GM13977 (cell line): ENCODE measurements around the gene FGGY.
"Not testable (repeated sequence)": the region's sequence is repeated elsewhere in the genome, so short reads cannot be mapped to it uniquely, and the experiment has no call there.

Experiments
- DNase-seq: peaks from one replicate; pipeline ENCODE4 v3.0.0; 2012; ENCODE audit warnings: low spot score
- CTCF ChIP-seq: IDR thresholded peaks from 2 replicates; pipeline ENCODE4 v1.5.1; 2012; ENCODE audit warnings: mild to moderate bottlenecking, control low read depth; ENCODE audit not compliant: insufficient read depth; ENCODE audit errors: extremely low read depth, missing control alignments
- in situ Hi-C: fragments of 300-500 bp; cut with MboI; formaldehyde crosslinking; loops from one replicate; pipeline ENCODE4 v1.12.0; 2022; ENCODE audit warnings: low sequenced_read_pairs, low pct_unique_long_range_greater_than_20kb, mixed read lengths, inconsistent platforms; ENCODE audit not compliant: unreplicated experiment

The FGGY gene

DNA sequence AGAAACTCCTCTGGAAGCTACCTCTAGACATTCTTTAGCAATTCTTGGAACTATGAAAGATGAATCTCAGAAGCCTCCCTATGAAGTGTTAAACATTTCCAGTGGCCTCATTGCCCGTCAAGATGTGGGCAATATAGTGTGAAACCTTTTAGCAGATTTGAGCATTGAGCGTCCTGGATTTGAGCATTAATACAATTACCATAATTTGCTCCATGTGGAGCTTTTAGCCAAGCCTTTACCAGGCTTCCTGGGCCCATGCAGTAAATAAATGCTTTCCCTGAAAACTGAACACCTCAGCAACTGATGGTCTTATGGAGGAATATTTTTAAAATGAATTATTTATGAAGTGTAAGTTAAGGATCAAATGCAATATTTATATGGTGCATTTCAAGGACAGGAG, 162.0 kb downstream of the FGGY start:
- TF ChIP-seq CTCF: no peak

GRCh38 chr1:59462942-59463341, 166.0 kb downstream of the FGGY start:
- in situ Hi-C loops, DNase-seq: not testable (repeated sequence)

More for the DNA sequence above, 162.0 kb downstream of the FGGY start:
- DNase-seq: no peak
- in situ Hi-C loops: no loop called here

GRCh38 chr1:59465478-59465877, 168.6 kb downstream of the FGGY start:
- DNase-seq, in situ Hi-C loops: not testable (repeated sequence)

DNA sequence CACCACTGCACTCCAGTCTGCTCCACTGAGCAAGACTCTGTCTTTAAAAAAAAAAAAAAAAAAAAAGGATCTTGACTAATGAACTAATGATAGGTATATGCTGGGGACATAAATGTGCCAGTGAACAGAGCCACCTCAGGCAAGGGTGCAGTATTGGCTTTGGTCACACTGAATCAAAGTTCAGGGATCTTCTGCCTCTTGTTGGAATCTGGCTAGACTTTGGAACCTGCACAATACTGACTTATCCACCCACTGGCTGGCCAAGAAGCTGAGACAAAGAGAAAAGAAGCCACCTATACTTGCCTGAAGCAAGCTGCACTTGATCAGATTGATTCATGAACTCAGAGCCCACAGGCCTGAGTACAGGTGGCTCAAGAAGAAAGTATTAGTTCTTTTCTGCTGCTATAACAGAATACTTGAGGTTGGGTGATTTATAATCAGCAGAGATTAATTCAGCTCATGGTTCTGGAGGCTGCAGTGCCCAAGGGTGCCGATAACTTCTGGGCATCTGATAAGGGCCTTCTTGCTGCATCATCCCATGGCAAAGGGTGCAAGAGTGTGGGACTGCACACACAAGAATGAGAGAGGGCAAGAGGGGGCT, 172.0 kb downstream of the FGGY start:
- TF ChIP-seq CTCF: no peak
- DNase-seq: no peak
- in situ Hi-C loops: no loop called here

DNA sequence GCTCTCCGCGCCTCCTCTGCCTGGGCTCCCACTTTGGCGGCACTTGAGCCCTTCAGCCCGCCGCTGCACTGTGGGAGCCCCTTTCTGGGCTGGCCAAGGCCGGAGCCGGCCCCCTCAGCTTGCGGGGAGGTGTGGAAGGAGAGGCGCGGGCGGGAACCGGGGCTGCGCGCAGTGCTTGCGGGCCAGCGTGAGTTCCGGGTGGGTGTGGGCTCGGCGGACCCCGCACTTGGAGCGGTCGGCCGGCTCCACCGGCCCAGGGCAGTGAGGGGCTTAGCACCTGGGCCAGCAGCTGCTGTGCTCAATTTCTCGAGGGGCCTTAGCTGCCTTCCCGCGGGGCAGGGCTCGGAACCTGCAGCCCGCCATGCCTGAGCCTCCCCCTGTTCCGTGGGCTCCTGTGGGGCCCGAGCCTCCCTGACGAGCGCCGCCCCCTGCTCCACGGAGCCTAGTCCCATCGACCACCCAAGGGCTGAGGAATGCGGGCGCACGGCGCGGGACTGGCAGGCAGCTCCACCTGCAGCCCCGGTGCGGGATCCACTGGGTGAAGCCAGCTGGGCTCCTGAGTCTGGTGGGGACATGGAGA, 175.2 kb downstream of the FGGY start:
- in situ Hi-C loops: not testable (repeated sequence)

DNA sequence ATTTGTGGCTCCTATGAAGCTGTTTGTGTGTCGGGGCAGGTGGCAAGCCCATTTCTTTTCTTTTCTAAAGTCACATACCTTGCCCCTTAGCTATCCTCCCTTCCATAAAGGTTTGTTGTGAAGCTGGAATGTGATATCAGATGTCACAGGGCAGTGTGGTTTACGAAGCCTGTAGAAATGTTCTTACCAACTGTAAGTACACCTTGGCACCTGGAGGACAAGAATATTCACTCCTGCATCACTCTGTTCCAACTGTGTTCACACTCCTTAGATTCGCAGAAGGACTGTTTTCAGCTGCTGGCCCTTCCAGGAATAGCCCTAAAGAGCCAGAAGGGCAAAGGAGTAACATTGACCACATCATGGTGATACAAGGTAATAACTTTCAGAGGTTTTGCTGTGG, 176.9 kb downstream of the FGGY start:
- no peak for DNase-seq
- in situ Hi-C loops: no loop called here
- no peak for TF ChIP-seq CTCF

More for the DNA sequence above, 175.2 kb downstream of the FGGY start:
- not testable (repeated sequence) for DNase-seq

GRCh38 chr1:59474496-59474895, 177.6 kb downstream of the FGGY start:
- DNase-seq: no peak
- in situ Hi-C loops: no loop called here
- TF ChIP-seq CTCF: no peak

DNA sequence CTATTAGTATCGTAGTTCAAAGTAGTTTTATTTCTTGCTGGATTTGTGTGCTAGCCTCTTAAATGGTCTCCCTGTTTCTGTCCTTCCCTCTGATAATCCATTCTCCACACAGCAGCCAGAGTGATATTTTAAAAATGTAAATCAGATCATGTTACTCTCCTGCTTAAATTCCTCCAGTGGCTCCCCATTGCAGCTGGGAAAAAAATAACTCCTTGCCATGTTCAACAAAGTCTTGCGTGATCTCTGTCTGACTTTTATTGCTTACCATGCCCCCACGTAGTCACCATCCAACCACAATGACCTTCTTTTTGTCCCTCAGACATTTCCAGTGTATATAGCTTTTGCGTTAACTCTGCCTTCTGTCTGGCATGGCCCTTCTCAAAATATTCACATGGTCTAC, 178.8 kb downstream of the FGGY start:
- TF ChIP-seq CTCF: no peak
- DNase-seq: no peak
- in situ Hi-C loops: no loop called here
